MCF 10A (cell line): ENCODE measurements around the gene NR2C2. TPM values are rescaled to one million over a fixed set of nuclear protein-coding genes. Genes with fewer than 3 reads are reported as not detected.

Experiments
- BruUV-seq: library from RNA; stranded (reverse); fragments of 400-500 nt; replicated peaks from 2 replicates; lab custom pipeline; 2021; lab: Mats Ljungman, UMichigan
- CTCF ChIA-PET: fragments of 300-600 bp; sonication (Branson Sonifier 250); formaldehyde crosslinking; extraction: SDS; loops from one replicate; lab custom pipeline; 2021; ENCODE audit warnings: antibody characterized with exemption, inconsistent platforms; lab: Yijun Ruan, JAX
- POLR2A ChIA-PET: fragments of 300-600, 350-650 bp; sonication (Branson Sonifier 250); formaldehyde crosslinking; extraction: SDS; loops from one replicate; lab custom pipeline; 2020; ENCODE audit warnings: antibody characterized with exemption, inconsistent platforms; lab: Yijun Ruan, JAX
- DNase-seq: peaks from one replicate; pipeline ENCODE4 v3.0.0-alpha.2; 2018; ENCODE audit not compliant: unreplicated experiment
- H3K27ac Mint-ChIP-seq: one replicate; pipeline ENCODE4 v1.8.0; 2022; ENCODE audit warnings: mild to moderate bottlenecking, low read depth, mixed read lengths; ENCODE audit not compliant: unreplicated experiment
- H3K27me3 Mint-ChIP-seq: one replicate; pipeline ENCODE4 v1.8.0; 2022; ENCODE audit warnings: mixed read lengths; ENCODE audit not compliant: insufficient read depth, unreplicated experiment
- H3K36me3 Mint-ChIP-seq: one replicate; pipeline ENCODE4 v1.8.0; 2022; ENCODE audit warnings: mild to moderate bottlenecking, moderate library complexity, mixed read lengths; ENCODE audit not compliant: insufficient read depth, unreplicated experiment
- H3K4me1 Mint-ChIP-seq: one replicate; pipeline ENCODE4 v1.8.0; 2022; ENCODE audit warnings: mixed read lengths; ENCODE audit not compliant: insufficient read depth, unreplicated experiment
- H3K4me3 Mint-ChIP-seq: one replicate; pipeline ENCODE4 v1.8.0; 2022; ENCODE audit warnings: mild to moderate bottlenecking, moderate library complexity, mixed read lengths; ENCODE audit not compliant: unreplicated experiment
- H3K9me3 Mint-ChIP-seq: one replicate; pipeline ENCODE4 v1.8.0; 2022; ENCODE audit warnings: mixed read lengths; ENCODE audit not compliant: unreplicated experiment
- CTCF ChIP-seq: fragments of 200-600 bp; IDR thresholded peaks from one replicate; pipeline ENCODE4 v1.8.0; 2022; ENCODE audit warnings: antibody characterized with exemption, mild to moderate bottlenecking; ENCODE audit not compliant: unreplicated experiment
- intact Hi-C: fragments of 100-400 bp; cut with micrococcal nuclease; formaldehyde crosslinking; loops from 2 replicates; pipeline ENCODE4 v1.14.1; 2022
- total RNA-seq: library from RNA; stranded (reverse); gene quantifications from 2 replicates; pipeline ENCODE4 v1.2.3, GENCODE V29; 2022

The NR2C2 gene
- total RNA-seq, 1 experiment from 2014 or later, result 42.4 TPM

GRCh38 chr3:15007681-15008141 is 60.3 kb downstream of the NR2C2 start:
- peak; percentile 8 for DNase-seq
- H3K9me3 Mint-ChIP-seq, result no peaks in the 10 kb centered on the region
- no peak overlapping the region for H3K4me3 Mint-ChIP-seq
- POLR2A ChIA-PET, result interaction anchor here (1.2 kb wide), 1 partner anchor 44 kb away, joined by 3 read pairs; no protein-coding TSS in a partner anchor
- CTCF ChIA-PET, result interaction anchor here (0.6 kb wide), 1 partner anchor 198 kb away, joined by 3 read pairs; no protein-coding TSS in a partner anchor
- H3K27ac Mint-ChIP-seq, result no peak overlapping the region
- intact Hi-C loops, result no loop called here
- BruUV-seq, result no TSS peak
- H3K27me3 Mint-ChIP-seq, result no peaks in the 10 kb centered on the region
- H3K4me1 Mint-ChIP-seq, result peaks cover 6% of the 10 kb centered on the region
- H3K36me3 Mint-ChIP-seq, result peaks cover 50% of the 10 kb centered on the region
- no peak for TF ChIP-seq CTCF

- intact Hi-C loops, result no loop called here
- Mint-ChIP-seq H3K4me1 (peaks cover 6% of the 10 kb centered on the region), H3K27me3 (no peaks in the 10 kb centered on the region), H3K9me3 (no peaks in the 10 kb centered on the region), H3K27ac (no peak overlapping the region), H3K36me3 (peaks cover 50% of the 10 kb centered on the region), H3K4me3 (no peak overlapping the region)
- no peak for TF ChIP-seq CTCF
- BruUV-seq, result no TSS peak
- no peak for DNase-seq
- ChIA-PET CTCF (no interaction called here), POLR2A (interaction anchor here (1.2 kb wide), 1 partner anchor 42 kb away, joined by 3 read pairs; no protein-coding TSS in a partner anchor)
Observed at GRCh38 chr3:15009167-15009566, 61.8 kb downstream of the NR2C2 start.

- no peaks in the 10 kb centered on the region for H3K27me3 Mint-ChIP-seq
- CTCF ChIA-PET, result interaction anchor here (0.6 to 1.3 kb wide), 3 partner anchors 26 to 219 kb away, joined by 3 to 7 read pairs (median 3); no protein-coding TSS in a partner anchor
- H3K27ac Mint-ChIP-seq, result no peak overlapping the region
- no TSS peak for BruUV-seq
- H3K4me1 Mint-ChIP-seq, result peaks cover 6% of the 10 kb centered on the region
- no peaks in the 10 kb centered on the region for H3K9me3 Mint-ChIP-seq
- no peak for DNase-seq
- peaks cover 61% of the 10 kb centered on the region for H3K36me3 Mint-ChIP-seq
- POLR2A ChIA-PET, result no interaction called here
- no peak for TF ChIP-seq CTCF
- intact Hi-C loops, result no loop called here
- no peak overlapping the region for H3K4me3 Mint-ChIP-seq
Observed at GRCh38 chr3:15010664-15011063, 63.3 kb downstream of the NR2C2 start.

- BruUV-seq, result no TSS peak
Observed at GRCh38 chr3:15011174-15011573, 63.8 kb downstream of the NR2C2 start.

More at GRCh38 chr3:15011174-15011573, 63.8 kb downstream of the NR2C2 start:
- no peak overlapping the region for H3K4me3 Mint-ChIP-seq
- no peak for DNase-seq
- intact Hi-C loops, result no loop called here
- no peak overlapping the region for H3K27ac Mint-ChIP-seq
- no peak for TF ChIP-seq CTCF
- POLR2A ChIA-PET, result no interaction called here
- peaks cover 63% of the 10 kb centered on the region for H3K36me3 Mint-ChIP-seq
- peaks cover 6% of the 10 kb centered on the region for H3K4me1 Mint-ChIP-seq
- no peaks in the 10 kb centered on the region for H3K27me3 Mint-ChIP-seq
- CTCF ChIA-PET, result interaction anchor here (1.1 to 1.3 kb wide), 2 partner anchors 26 to 90 kb away, joined by 3 to 7 read pairs; no protein-coding TSS in a partner anchor
- no peaks in the 10 kb centered on the region for H3K9me3 Mint-ChIP-seq
